ENCODE data around the gene USP9X.
"Not testable (repeated sequence)": the region's sequence is repeated elsewhere in the genome, so short reads cannot be mapped to it uniquely, and the experiment has no call there.

GRCh38 chrX:41151726-41152125 is 66.5 kb downstream of the USP9X start:
- TF ChIP-seq, protein P1, sequence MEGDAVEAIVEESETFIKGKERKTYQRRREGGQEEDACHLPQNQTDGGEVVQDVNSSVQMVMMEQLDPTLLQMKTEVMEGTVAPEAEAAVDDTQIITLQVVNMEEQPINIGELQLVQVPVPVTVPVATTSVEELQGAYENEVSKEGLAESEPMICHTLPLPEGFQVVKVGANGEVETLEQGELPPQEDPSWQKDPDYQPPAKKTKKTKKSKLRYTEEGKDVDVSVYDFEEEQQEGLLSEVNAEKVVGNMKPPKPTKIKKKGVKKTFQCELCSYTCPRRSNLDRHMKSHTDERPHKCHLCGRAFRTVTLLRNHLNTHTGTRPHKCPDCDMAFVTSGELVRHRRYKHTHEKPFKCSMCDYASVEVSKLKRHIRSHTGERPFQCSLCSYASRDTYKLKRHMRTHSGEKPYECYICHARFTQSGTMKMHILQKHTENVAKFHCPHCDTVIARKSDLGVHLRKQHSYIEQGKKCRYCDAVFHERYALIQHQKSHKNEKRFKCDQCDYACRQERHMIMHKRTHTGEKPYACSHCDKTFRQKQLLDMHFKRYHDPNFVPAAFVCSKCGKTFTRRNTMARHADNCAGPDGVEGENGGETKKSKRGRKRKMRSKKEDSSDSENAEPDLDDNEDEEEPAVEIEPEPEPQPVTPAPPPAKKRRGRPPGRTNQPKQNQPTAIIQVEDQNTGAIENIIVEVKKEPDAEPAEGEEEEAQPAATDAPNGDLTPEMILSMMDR (conservative IDR thresholded peaks at IDR 0.05; ENCODE audit: low read depth in 2 of 2) = not testable (repeated sequence)
- TF ChIP-seq, protein P2, sequence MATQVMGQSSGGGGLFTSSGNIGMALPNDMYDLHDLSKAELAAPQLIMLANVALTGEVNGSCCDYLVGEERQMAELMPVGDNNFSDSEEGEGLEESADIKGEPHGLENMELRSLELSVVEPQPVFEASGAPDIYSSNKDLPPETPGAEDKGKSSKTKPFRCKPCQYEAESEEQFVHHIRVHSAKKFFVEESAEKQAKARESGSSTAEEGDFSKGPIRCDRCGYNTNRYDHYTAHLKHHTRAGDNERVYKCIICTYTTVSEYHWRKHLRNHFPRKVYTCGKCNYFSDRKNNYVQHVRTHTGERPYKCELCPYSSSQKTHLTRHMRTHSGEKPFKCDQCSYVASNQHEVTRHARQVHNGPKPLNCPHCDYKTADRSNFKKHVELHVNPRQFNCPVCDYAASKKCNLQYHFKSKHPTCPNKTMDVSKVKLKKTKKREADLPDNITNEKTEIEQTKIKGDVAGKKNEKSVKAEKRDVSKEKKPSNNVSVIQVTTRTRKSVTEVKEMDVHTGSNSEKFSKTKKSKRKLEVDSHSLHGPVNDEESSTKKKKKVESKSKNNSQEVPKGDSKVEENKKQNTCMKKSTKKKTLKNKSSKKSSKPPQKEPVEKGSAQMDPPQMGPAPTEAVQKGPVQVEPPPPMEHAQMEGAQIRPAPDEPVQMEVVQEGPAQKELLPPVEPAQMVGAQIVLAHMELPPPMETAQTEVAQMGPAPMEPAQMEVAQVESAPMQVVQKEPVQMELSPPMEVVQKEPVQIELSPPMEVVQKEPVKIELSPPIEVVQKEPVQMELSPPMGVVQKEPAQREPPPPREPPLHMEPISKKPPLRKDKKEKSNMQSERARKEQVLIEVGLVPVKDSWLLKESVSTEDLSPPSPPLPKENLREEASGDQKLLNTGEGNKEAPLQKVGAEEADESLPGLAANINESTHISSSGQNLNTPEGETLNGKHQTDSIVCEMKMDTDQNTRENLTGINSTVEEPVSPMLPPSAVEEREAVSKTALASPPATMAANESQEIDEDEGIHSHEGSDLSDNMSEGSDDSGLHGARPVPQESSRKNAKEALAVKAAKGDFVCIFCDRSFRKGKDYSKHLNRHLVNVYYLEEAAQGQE (IDR thresholded peaks at IDR 0.05; ENCODE audit: unreplicated experiment) = not testable (repeated sequence)
- not testable (repeated sequence) for TF ChIP-seq EZH2 (IDR thresholded peaks at IDR 0.05; ENCODE audit: low read depth, unreplicated experiment); POLR2AphosphoS5 (IDR thresholded peaks at IDR 0.05; ENCODE audit: low read depth); JUNB (IDR thresholded peaks at IDR 0.05; ENCODE audit: unreplicated experiment)
- TF ChIP-seq, protein P3, sequence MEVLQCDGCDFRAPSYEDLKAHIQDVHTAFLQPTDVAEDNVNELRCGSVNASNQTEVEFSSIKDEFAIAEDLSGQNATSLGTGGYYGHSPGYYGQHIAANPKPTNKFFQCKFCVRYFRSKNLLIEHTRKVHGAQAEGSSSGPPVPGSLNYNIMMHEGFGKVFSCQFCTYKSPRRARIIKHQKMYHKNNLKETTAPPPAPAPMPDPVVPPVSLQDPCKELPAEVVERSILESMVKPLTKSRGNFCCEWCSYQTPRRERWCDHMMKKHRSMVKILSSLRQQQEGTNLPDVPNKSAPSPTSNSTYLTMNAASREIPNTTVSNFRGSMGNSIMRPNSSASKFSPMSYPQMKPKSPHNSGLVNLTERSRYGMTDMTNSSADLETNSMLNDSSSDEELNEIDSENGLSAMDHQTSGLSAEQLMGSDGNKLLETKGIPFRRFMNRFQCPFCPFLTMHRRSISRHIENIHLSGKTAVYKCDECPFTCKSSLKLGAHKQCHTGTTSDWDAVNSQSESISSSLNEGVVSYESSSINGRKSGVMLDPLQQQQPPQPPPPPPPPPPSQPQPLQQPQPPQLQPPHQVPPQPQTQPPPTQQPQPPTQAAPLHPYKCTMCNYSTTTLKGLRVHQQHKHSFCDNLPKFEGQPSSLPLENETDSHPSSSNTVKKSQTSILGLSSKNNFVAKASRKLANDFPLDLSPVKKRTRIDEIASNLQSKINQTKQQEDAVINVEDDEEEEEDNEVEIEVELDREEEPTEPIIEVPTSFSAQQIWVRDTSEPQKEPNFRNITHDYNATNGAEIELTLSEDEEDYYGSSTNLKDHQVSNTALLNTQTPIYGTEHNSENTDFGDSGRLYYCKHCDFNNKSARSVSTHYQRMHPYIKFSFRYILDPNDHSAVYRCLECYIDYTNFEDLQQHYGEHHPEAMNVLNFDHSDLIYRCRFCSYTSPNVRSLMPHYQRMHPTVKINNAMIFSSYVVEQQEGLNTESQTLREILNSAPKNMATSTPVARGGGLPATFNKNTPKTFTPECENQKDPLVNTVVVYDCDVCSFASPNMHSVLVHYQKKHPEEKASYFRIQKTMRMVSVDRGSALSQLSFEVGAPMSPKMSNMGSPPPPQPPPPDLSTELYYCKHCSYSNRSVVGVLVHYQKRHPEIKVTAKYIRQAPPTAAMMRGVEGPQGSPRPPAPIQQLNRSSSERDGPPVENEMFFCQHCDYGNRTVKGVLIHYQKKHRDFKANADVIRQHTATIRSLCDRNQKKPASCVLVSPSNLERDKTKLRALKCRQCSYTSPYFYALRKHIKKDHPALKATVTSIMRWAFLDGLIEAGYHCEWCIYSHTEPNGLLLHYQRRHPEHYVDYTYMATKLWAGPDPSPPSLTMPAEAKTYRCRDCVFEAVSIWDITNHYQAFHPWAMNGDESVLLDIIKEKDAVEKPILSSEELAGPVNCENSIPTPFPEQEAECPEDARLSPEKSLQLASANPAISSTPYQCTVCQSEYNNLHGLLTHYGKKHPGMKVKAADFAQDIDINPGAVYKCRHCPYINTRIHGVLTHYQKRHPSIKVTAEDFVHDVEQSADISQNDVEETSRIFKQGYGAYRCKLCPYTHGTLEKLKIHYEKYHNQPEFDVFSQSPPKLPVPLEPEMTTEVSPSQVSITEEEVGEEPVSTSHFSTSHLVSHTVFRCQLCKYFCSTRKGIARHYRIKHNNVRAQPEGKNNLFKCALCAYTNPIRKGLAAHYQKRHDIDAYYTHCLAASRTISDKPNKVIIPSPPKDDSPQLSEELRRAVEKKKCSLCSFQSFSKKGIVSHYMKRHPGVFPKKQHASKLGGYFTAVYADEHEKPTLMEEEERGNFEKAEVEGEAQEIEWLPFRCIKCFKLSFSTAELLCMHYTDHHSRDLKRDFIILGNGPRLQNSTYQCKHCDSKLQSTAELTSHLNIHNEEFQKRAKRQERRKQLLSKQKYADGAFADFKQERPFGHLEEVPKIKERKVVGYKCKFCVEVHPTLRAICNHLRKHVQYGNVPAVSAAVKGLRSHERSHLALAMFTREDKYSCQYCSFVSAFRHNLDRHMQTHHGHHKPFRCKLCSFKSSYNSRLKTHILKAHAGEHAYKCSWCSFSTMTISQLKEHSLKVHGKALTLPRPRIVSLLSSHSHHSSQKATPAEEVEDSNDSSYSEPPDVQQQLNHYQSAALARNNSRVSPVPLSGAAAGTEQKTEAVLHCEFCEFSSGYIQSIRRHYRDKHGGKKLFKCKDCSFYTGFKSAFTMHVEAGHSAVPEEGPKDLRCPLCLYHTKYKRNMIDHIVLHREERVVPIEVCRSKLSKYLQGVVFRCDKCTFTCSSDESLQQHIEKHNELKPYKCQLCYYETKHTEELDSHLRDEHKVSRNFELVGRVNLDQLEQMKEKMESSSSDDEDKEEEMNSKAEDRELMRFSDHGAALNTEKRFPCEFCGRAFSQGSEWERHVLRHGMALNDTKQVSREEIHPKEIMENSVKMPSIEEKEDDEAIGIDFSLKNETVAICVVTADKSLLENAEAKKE (CRISPR knock-in tag; IDR thresholded peaks at IDR 0.05) = not testable (repeated sequence)
- TF ChIP-seq, protein P4, sequence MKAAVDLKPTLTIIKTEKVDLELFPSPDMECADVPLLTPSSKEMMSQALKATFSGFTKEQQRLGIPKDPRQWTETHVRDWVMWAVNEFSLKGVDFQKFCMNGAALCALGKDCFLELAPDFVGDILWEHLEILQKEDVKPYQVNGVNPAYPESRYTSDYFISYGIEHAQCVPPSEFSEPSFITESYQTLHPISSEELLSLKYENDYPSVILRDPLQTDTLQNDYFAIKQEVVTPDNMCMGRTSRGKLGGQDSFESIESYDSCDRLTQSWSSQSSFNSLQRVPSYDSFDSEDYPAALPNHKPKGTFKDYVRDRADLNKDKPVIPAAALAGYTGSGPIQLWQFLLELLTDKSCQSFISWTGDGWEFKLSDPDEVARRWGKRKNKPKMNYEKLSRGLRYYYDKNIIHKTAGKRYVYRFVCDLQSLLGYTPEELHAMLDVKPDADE (IDR thresholded peaks at IDR 0.05) = not testable (repeated sequence)
